Measurements from ENCODE around the gene MAP2K7. TPM values are rescaled to one million over a fixed set of nuclear protein-coding genes. Genes with fewer than 3 reads are reported as not detected.

The MAP2K7 gene
- total and polyA plus RNA-seq, 12 donors = 13.1 to 53.8 (median 24.6) TPM

GRCh38 chr19:7859831-7860713 is 43.6 kb upstream of the MAP2K7 start:
- ATAC-seq (no peak), DNase-seq (no peak)
- no peak overlapping the region for H3K4me3 ChIP-seq
- no peaks in the 10 kb centered on the region for H3K9me3 ChIP-seq
- no peak overlapping the region for H3K27ac ChIP-seq
- 86 to 93% methylated on average over 22 of the region's 22 CpGs for WGBS, 2 donors
- peaks cover 0 to 24% (median 16%) of the 10 kb centered on the region in 9 donors for H3K4me1 ChIP-seq
- peaks cover 4 to 44% (median 27%) of the 10 kb centered on the region in 7 donors for H3K27me3 ChIP-seq
- intact Hi-C loops (cut with DNase I) = loop anchor here in 4 of 10 donors (5.0 to 10.0 kb wide), 2 partner anchors 62 to 65 kb away; partner anchors contain the start of genes SNAPC2 (in 4 of the 4) and CTXN1 (in 3 of the 4)
- TF ChIP-seq CTCF (IDR thresholded peaks at IDR 0.05) = no peak
- peaks cover 0 to 25% (median 0%) of the 10 kb centered on the region in 9 donors for H3K36me3 ChIP-seq

DNA sequence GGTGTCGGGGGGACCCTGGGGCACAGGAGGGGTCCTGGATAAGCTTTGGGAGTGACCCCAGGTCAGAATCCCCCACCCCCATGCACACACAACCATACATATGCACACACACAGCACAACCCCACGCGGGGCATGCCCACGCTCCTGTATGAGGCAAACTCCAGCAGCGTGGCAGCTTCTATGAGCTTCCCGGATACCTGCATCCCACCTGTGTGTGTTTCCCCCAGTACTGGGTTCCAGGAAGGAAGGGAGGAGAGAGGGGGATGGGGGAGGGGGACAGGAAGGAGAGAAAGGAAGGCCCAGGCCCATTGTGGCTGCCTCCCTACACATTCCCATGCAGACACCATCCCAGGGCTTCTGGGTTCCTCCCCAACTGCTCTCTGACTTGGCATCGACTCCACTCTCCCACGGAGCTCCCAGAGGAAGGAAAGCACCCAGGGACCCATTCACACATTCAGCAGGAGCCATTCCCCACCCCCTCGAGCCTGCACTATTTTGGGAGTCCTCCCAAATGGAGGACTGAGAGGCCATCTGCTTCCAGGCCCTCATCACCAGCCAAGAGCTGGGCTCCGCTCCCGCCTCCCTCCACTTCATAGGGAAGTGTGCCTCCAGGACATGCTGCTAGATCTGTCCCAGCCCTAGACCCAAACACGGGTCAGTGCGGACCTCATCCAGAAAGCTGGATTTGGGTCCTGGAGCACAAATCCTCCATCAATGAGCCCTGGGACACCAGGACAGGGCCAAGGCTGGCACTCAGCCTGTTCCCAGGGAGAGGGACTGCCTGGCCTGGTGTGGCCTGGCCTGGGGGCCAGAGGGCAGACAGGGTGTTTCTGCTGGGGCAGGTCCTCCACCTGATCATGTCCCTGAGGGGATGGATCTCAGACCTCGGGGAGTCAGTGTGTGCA is 42.7 kb upstream of the MAP2K7 start:
- Histone ChIP-seq H3K27me3 (peaks cover 4 to 53% (median 31%) of the 10 kb centered on the region in 7 donors), H3K4me3 (no peak overlapping the region), H3K4me1 (peaks cover 0 to 24% (median 16%) of the 10 kb centered on the region in 9 donors), H3K36me3 (peaks cover 0 to 25% (median 0%) of the 10 kb centered on the region in 9 donors), H3K27ac (peak overlapping the region in 2 of 10 donors; percentile 10 to 23), H3K9me3 (no peaks in the 10 kb centered on the region)
- intact Hi-C loops (cut with DNase I) = no loop called here
- peak in 7 of 8 donors; percentile 29 to 78 (median 48) for ATAC-seq
- peak in 1 of 2 donors; percentile 33 for DNase-seq
- 56 to 71% methylated on average over 14 of the region's 14 CpGs for WGBS, 2 donors
- TF ChIP-seq CTCF (IDR thresholded peaks at IDR 0.05) = no peak

- DNase-seq = no peak
- H3K27me3 ChIP-seq = peaks cover 4 to 61% (median 39%) of the 10 kb centered on the region in 7 donors
- peak overlapping the region in 5 of 10 donors; percentile 5 to 36 (median 11) for H3K4me3 ChIP-seq
- intact Hi-C loops (cut with DNase I) = no loop called here
- H3K4me1 ChIP-seq = peaks cover 0 to 24% (median 16%) of the 10 kb centered on the region in 9 donors
- WGBS, 2 donors = 38 to 53% methylated on average over 57 to 63 of the region's 63 CpGs
- H3K27ac ChIP-seq = peak overlapping the region in 2 of 10 donors; percentile 10 to 23
- H3K9me3 ChIP-seq = no peaks in the 10 kb centered on the region
- no peak for TF ChIP-seq CTCF (IDR thresholded peaks at IDR 0.05)
- no peak for ATAC-seq
- H3K36me3 ChIP-seq = peaks cover 0 to 25% (median 0%) of the 10 kb centered on the region in 9 donors
Measured at GRCh38 chr19:7861619-7862412, 41.9 kb upstream of the MAP2K7 start.
